Measurements from ENCODE around the gene SEC61G. TPM values are rescaled to one million over a fixed set of nuclear protein-coding genes. Genes with fewer than 3 reads are reported as not detected.
A peak's percentile ranks its signal among the peaks of the same experiment; 100 is the strongest.

Gene SEC61G
- total RNA-seq, 8 experiments from 2014 or later = 121 to 543 (median 428) TPM

DNA sequence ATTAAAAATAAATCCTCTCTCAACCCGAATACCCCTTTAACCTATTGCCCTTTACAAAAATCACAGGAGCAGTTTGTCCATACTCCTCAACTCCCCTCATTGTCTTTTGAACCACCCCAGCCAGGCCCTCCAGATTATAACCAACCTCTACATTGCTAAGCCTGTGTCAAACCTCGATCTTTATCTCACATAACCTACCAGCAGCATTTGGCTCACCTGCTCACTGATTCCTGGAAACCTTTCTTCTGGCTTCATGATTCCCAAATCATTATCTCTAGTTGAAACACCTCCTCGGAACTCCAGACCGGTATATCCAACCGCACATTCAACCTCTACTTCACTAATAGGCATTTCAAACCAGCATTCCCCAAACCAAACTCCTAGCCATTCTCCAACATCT, 11.8 kb downstream of the SEC61G start:
- WGBS, 10 experiments = 92 to 100% (median 99%) methylated on average over 2 to 5 of the region's 5 CpGs; no CpG with 5 or more reads in 2 of the 10 experiments
- no peak for ATAC-seq (replicated peaks in 6 of 8)
- Histone ChIP-seq H3K27ac (no peak overlapping the region), H3K4me3 (no peak overlapping the region), H3K4me1 (replicated peaks in 1 of 2) (no peaks in the 10 kb centered on the region)
- in situ Hi-C loops (cut with MboI; ENCODE audit: low pct_unique_long_range_greater_than_20kb in 2 of 9, low sequenced_read_pairs in 9 of 9, unreplicated experiment in 9 of 9) = no loop called here

DNA sequence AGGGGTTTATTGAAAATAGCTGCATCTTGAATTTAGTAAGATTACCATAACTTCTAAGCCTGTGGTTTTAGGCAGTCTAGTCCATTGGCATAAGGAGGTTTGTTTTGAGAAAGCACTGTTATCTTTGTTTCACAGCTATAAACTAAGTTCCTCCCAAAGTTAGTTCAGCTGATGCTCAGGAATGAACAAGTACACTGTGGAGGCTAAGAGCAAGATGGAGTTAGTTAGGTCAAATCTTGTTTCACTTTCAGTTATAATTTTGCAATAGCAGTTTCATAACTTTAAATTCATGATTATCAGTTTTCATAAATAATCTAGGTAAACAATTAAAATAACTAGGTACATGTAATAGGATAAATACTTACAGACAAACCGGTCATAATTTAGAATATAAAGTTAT, 15.4 kb downstream of the SEC61G start:
- no peaks in the 10 kb centered on the region for H3K4me1 ChIP-seq (replicated peaks in 1 of 2)
- 92 to 100% (median 100%) methylated on average over 1 of the region's 1 CpG; no CpG with 5 or more reads in 2 of the 10 experiments for WGBS, 10 experiments
- in situ Hi-C loops (cut with MboI; ENCODE audit: low pct_unique_long_range_greater_than_20kb in 2 of 9, low sequenced_read_pairs in 9 of 9, unreplicated experiment in 9 of 9) = no loop called here
- no peak overlapping the region for H3K27ac ChIP-seq
- H3K4me3 ChIP-seq = no peak overlapping the region
- no peak for ATAC-seq (replicated peaks in 6 of 8)

GRCh38 chr7:54738737-54739136, 20.3 kb downstream of the SEC61G start:
- Histone ChIP-seq H3K4me1 (replicated peaks in 1 of 2) (no peaks in the 10 kb centered on the region), H3K27ac (no peak overlapping the region), H3K4me3 (no peak overlapping the region)
- in situ Hi-C loops (cut with MboI; ENCODE audit: low pct_unique_long_range_greater_than_20kb in 2 of 9, low sequenced_read_pairs in 9 of 9, unreplicated experiment in 9 of 9) = no loop called here
- WGBS, 10 experiments = 20 to 100% (median 90%) methylated on average over 1 of the region's 1 CpG; no CpG with 5 or more reads in 6 of the 10 experiments
- no peak for ATAC-seq (replicated peaks in 6 of 8)

- H3K4me1 ChIP-seq (replicated peaks in 1 of 2) = no peaks in the 10 kb centered on the region
- no peak overlapping the region for H3K4me3 ChIP-seq
- no peak overlapping the region for H3K27ac ChIP-seq
- 56 to 91% (median 76%) methylated on average over 1 of the region's 1 CpG; no CpG with 5 or more reads in 4 of the 10 experiments for WGBS, 10 experiments
- peak in 2 of 8 experiments; percentile 39 to 51 for ATAC-seq (replicated peaks in 6 of 8)
- in situ Hi-C loops (cut with MboI; ENCODE audit: low pct_unique_long_range_greater_than_20kb in 2 of 9, low sequenced_read_pairs in 9 of 9, unreplicated experiment in 9 of 9) = no loop called here
These were observed 29.9 kb downstream of the SEC61G start for GRCh38 chr7:54729107-54729506.

DNA sequence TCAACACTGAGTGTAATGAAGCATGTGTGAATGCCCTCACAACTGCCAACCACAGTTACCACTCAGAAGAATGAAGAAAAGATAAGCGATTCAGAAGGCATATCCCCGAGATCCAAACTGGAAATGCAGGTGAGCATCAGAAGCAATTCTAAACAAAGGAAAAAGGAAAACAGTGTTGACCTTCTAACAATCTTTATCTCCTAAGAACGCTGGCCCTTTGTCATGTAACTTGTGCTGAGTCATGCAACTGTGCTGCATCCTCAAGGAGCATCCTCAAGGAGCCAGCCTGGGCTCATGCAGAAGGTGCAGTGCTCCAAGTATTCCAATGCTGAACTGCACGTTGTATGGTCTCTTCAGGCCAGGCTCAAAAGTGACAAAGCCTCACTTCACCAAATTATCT, 30.6 kb downstream of the SEC61G start:
- no peak for ATAC-seq (replicated peaks in 6 of 8)
- no peak overlapping the region for H3K4me3 ChIP-seq
- H3K4me1 ChIP-seq (replicated peaks in 1 of 2) = no peaks in the 10 kb centered on the region
- WGBS, 10 experiments = 10 to 80% (median 47%) methylated on average over 1 to 4 of the region's 4 CpGs; no CpG with 5 or more reads in 2 of the 10 experiments
- in situ Hi-C loops (cut with MboI; ENCODE audit: low pct_unique_long_range_greater_than_20kb in 2 of 9, low sequenced_read_pairs in 9 of 9, unreplicated experiment in 9 of 9) = no loop called here
- no peak overlapping the region for H3K27ac ChIP-seq

GRCh38 chr7:54725255-54725654, 33.8 kb downstream of the SEC61G start:
- in situ Hi-C loops (cut with MboI; ENCODE audit: low pct_unique_long_range_greater_than_20kb in 2 of 9, low sequenced_read_pairs in 9 of 9, unreplicated experiment in 9 of 9) = no loop called here
- no peak overlapping the region for H3K27ac ChIP-seq
- H3K4me3 ChIP-seq = no peak overlapping the region
- ATAC-seq (replicated peaks in 6 of 8) = no peak
- WGBS, 10 experiments = 38 to 100% (median 84%) methylated on average over 1 to 5 of the region's 7 CpGs; no CpG with 5 or more reads in 2 of the 10 experiments
- H3K4me1 ChIP-seq (replicated peaks in 1 of 2) = no peaks in the 10 kb centered on the region

- no peak for ATAC-seq (replicated peaks in 6 of 8)
- no peak overlapping the region for H3K27ac ChIP-seq
- no peak overlapping the region for H3K4me3 ChIP-seq
- 0 to 100% (median 64%) methylated on average over 1 of the region's 1 CpG; no CpG with 5 or more reads in 1 of the 10 experiments for WGBS, 10 experiments
- no peaks in the 10 kb centered on the region for H3K4me1 ChIP-seq (replicated peaks in 1 of 2)
- in situ Hi-C loops (cut with MboI; ENCODE audit: low pct_unique_long_range_greater_than_20kb in 2 of 9, low sequenced_read_pairs in 9 of 9, unreplicated experiment in 9 of 9) = no loop called here
These were observed 36.5 kb downstream of the SEC61G start for GRCh38 chr7:54722502-54722901.

- H3K4me3 ChIP-seq = no peak overlapping the region
- no peaks in the 10 kb centered on the region for H3K4me1 ChIP-seq (replicated peaks in 1 of 2)
- no peak overlapping the region for H3K27ac ChIP-seq
- 11 to 100% (median 80%) methylated on average over 2 to 5 of the region's 9 CpGs; no CpG with 5 or more reads in 3 of the 10 experiments for WGBS, 10 experiments
- in situ Hi-C loops (cut with MboI; ENCODE audit: low pct_unique_long_range_greater_than_20kb in 2 of 9, low sequenced_read_pairs in 9 of 9, unreplicated experiment in 9 of 9) = no loop called here
- peak in 2 of 8 experiments; percentile 13 to 31 for ATAC-seq (replicated peaks in 6 of 8)
These were observed 37.0 kb downstream of the SEC61G start for GRCh38 chr7:54722026-54722425.

- in situ Hi-C loops (cut with MboI; ENCODE audit: low pct_unique_long_range_greater_than_20kb in 2 of 9, low sequenced_read_pairs in 9 of 9, unreplicated experiment in 9 of 9) = no loop called here
- no peak for ATAC-seq (replicated peaks in 6 of 8)
- no peak overlapping the region for H3K27ac ChIP-seq
- WGBS, 10 experiments = 8 to 100% (median 78%) methylated on average over 1 to 4 of the region's 4 CpGs
- H3K4me1 ChIP-seq (replicated peaks in 1 of 2) = no peaks in the 10 kb centered on the region
- no peak overlapping the region for H3K4me3 ChIP-seq
These were observed 39.0 kb downstream of the SEC61G start for GRCh38 chr7:54719974-54720373.

- in situ Hi-C loops (cut with MboI; ENCODE audit: low pct_unique_long_range_greater_than_20kb in 2 of 9, low sequenced_read_pairs in 9 of 9, unreplicated experiment in 9 of 9) = no loop called here
- no peak for ATAC-seq (replicated peaks in 6 of 8)
- H3K27ac ChIP-seq = no peak overlapping the region
These were observed 39.6 kb downstream of the SEC61G start for GRCh38 chr7:54719425-54719824.

DNA sequence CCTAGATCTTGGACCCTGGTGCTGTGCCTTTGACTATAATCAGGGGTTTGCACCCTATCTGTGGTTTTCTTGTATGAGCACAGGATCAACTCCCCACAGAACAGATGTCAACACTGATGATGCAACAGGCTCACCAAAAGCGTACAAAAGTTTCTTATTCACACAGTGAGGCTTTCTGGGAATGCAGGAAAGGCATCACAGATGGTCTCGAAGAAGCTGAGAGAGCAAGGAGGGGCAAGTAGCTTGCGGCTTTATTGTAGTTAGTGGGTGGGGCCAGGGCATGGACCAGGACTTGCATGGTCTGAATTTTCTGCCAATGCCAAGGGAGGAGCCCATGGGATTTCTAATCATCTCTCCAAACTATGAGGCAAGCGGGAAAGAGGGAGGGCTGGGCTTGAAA, 46.2 kb downstream of the SEC61G start:
- 7 to 100% (median 81%) methylated on average over 1 to 4 of the region's 4 CpGs; no CpG with 5 or more reads in 4 of the 10 experiments for WGBS, 10 experiments
- in situ Hi-C loops (cut with MboI; ENCODE audit: low pct_unique_long_range_greater_than_20kb in 2 of 9, low sequenced_read_pairs in 9 of 9, unreplicated experiment in 9 of 9) = no loop called here
- ATAC-seq (replicated peaks in 6 of 8) = peak in 3 of 8 experiments; percentile 75 to 98 (median 94)
- Histone ChIP-seq H3K27ac (no peak overlapping the region), H3K4me3 (no peak overlapping the region), H3K4me1 (replicated peaks in 1 of 2) (no peaks in the 10 kb centered on the region)

More at GRCh38 chr7:54719425-54719824, 39.6 kb downstream of the SEC61G start:
- Histone ChIP-seq H3K4me3 (no peak overlapping the region), H3K4me1 (replicated peaks in 1 of 2) (no peaks in the 10 kb centered on the region)

GRCh38 chr7:54711900-54712595, 47.0 kb downstream of the SEC61G start:
- H3K4me3 ChIP-seq = no peak overlapping the region
- in situ Hi-C loops (cut with MboI; ENCODE audit: low pct_unique_long_range_greater_than_20kb in 2 of 9, low sequenced_read_pairs in 9 of 9, unreplicated experiment in 9 of 9) = no loop called here
- no peak overlapping the region for H3K27ac ChIP-seq
- no peak for ATAC-seq (replicated peaks in 6 of 8)
- no peaks in the 10 kb centered on the region for H3K4me1 ChIP-seq (replicated peaks in 1 of 2)
- 0 to 100% (median 89%) methylated on average over 1 to 2 of the region's 2 CpGs; no CpG with 5 or more reads in 5 of the 10 experiments for WGBS, 10 experiments

DNA sequence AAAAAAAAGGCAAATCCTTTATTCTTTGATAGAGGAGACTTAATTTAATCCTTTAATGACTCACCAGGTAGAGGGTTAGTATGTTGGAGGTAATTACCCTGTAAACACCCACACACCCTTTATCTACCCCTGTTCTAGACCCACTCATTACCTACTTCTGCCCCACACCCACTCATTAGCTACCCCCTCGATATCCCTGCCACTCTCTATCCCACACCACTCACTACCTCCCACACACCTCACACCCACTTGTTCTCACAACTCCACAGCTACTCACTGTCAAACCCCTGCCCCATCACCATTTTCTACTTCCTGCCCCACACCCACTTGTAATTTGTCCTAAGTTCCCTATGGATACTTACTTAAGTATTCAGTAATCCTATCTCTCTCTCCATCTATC, 49.7 kb downstream of the SEC61G start:
- 33 to 80% methylated on average over 1 of the region's 1 CpG; no CpG with 5 or more reads in 8 of the 10 experiments for WGBS, 10 experiments
- ATAC-seq (replicated peaks in 6 of 8) = no peak

GRCh38 chr7:54705436-54705835, 53.6 kb downstream of the SEC61G start:
- 0 to 100% (median 28%) methylated on average over 1 to 4 of the region's 4 CpGs for WGBS, 10 experiments
- Histone ChIP-seq H3K4me1 (replicated peaks in 1 of 2) (no peaks in the 10 kb centered on the region), H3K27ac (no peak overlapping the region), H3K4me3 (no peak overlapping the region)
- peak in 6 of 8 experiments; percentile 55 to 82 (median 64) for ATAC-seq (replicated peaks in 6 of 8)
- in situ Hi-C loops (cut with MboI; ENCODE audit: low pct_unique_long_range_greater_than_20kb in 2 of 9, low sequenced_read_pairs in 9 of 9, unreplicated experiment in 9 of 9) = no loop called here

More for the DNA sequence above, 49.7 kb downstream of the SEC61G start:
- no peak overlapping the region for H3K27ac ChIP-seq
- in situ Hi-C loops (cut with MboI; ENCODE audit: low pct_unique_long_range_greater_than_20kb in 2 of 9, low sequenced_read_pairs in 9 of 9, unreplicated experiment in 9 of 9) = no loop called here
- H3K4me1 ChIP-seq (replicated peaks in 1 of 2) = no peaks in the 10 kb centered on the region
- no peak overlapping the region for H3K4me3 ChIP-seq

Measured in motor neuron (in vitro differentiated cells).